Epithelial cell of proximal tubule (primary cell): ENCODE measurements around the gene RFPL1. TPM values are rescaled to one million over a fixed set of nuclear protein-coding genes. Genes with fewer than 3 reads are reported as not detected.
A peak's percentile ranks its signal among the peaks of the same experiment; 100 is the strongest.

Source experiments
- DNase-seq: peaks from one replicate; pipeline ENCODE4 v3.0.0-alpha.2; 2011; ENCODE audit warnings: low read depth
- H3K4me3 ChIP-seq: 2 replicates; pipeline ENCODE4 v1.5.1; 2011; ENCODE audit warnings: low read depth, mild to moderate bottlenecking, low read length
- CTCF ChIP-seq: conservative IDR thresholded peaks from 2 replicates; pipeline ENCODE4 v1.5.1; 2012; ENCODE audit warnings: low read depth, mild to moderate bottlenecking, low read length
- total RNA-seq: library from RNA; depleted of rRNA; stranded (reverse); fragments of >200 nt; gene quantifications from 2 replicates; pipeline ENCODE4 v1.2.3, GENCODE V29; 2015

RFPL1 gene
- total RNA-seq, 1 donor from 2014 or later: not detected

DNA sequence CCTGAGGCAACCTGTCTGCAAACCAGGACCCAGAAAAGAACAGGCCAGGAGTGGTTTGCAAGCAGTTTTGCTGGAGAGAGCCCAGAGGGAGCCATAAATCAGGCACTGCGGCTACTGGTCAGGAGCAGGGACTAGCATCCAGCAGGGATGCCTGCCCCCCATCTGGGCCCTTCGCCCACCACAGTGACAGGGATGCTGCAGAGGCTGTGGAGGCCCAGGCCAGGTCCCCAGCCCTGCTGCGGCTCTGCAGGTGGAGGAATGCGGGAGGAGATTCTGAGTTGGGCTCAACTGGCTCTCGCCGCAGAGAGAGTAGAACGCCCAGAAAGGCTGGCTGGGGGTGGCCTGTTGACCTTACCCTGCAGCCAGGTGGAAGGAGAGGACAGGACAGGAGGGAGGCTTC is 25.2 kb downstream of the RFPL1 start:
- no peak overlapping the region for H3K4me3 ChIP-seq
- DNase-seq: no peak
- TF ChIP-seq CTCF: no peak

- TF ChIP-seq CTCF: no peak
- H3K4me3 ChIP-seq: no peak overlapping the region
- DNase-seq: no peak
Observed at GRCh38 chr22:29464581-29464980, 26.2 kb downstream of the RFPL1 start.

DNA sequence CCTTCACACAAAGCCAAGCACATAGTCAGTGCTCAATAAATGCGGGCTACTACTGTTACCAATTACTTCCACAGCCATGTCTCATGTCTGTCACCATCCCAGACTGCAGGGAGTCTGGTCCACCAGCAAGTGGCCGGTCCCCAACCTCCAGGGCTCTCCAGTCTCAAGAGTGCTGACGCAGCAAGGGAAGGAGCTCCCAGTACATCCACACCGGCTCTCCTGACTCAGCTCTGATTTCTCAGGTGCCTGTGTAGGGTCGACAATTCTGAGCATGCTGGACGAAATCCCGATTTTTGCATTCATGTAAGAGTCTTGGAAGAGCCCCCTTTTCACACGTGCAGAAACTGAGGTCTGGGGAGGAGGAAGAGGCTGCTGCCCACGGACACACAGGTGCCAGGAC is 31.4 kb downstream of the RFPL1 start:
- peak overlapping the region; percentile 45 for H3K4me3 ChIP-seq
- no peak for DNase-seq
- TF ChIP-seq CTCF: no peak

DNA sequence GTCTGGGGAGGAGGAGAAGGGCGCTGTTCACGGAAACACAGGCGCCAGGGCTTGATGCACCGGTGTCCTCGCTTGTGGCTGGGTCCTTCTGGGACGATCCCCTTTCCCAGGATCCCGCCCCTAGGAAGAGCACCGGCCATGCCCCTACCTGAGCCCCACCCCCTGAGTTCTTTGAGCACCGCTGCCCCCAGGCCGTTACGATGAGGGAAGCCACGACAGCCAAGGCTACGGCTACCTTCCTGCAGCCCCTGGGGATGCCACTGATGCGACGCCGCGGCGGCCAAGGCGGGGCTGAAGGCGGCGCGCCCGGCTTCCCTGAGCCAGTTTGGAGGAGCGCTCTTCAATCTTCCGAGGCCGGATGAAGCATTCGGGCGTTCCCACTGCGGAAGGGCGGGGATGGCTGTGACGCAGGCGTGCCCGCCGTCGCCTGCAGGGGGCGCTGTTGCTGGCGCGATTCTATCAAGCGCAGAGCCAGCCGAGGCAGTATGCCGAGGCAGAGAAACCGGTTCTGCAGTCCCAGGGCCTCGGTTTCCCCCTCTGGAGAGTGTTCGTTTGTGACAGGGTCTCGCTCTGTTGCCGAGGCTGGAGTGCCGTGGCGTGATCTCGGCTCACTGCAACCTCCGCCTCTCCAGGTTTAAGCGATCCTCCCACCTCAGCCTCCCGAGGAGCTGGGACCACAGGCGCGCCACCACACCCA is 31.9 kb downstream of the RFPL1 start:
- H3K4me3 ChIP-seq: peak overlapping the region; percentile 45
- TF ChIP-seq CTCF: peak; percentile 78
- no peak for DNase-seq

DNA sequence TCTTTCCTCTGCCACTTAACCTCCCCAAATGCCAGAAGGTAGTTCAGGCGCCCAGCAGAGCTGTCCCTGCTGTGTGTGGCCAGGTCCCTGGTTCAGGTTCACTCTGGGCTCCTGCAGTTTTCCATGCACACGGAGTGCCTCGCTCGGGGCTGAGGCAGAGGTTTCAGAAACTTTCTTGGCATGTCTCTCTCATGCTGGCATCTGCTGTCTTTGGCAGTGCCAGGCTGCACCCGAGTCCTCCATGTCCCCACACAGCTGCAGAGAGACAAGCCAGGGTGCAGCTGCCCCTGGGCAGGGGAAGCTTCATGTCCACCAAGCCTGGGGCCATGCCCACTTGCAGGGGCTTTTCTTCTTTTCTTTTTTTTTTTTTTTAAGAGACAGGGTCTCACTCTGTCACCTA is 34.6 kb downstream of the RFPL1 start:
- DNase-seq: no peak
- TF ChIP-seq CTCF: no peak

DNA sequence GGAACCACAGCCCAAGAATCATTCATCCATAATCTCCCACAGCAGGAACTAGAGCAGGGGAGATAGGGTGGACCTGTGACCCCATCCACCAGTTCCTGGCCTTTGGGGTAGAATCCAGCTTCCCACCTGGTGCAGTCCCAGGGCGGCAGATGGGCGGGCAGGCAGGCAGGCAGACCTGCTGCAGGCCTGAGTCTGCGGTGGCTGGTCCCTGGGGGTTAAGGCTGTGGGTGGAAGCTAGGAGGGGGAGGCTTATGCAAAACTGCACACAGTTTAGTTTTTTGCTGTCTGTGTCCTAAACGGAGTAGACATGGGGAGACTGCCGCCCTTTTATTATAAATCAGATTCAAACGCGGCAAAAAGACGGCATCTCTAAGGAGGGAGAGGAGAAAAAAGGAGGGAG is 37.2 kb downstream of the RFPL1 start:
- TF ChIP-seq CTCF: no peak
- no peak for DNase-seq
- no peak overlapping the region for H3K4me3 ChIP-seq

More for the DNA sequence above, 34.6 kb downstream of the RFPL1 start:
- H3K4me3 ChIP-seq: no peak overlapping the region

DNA sequence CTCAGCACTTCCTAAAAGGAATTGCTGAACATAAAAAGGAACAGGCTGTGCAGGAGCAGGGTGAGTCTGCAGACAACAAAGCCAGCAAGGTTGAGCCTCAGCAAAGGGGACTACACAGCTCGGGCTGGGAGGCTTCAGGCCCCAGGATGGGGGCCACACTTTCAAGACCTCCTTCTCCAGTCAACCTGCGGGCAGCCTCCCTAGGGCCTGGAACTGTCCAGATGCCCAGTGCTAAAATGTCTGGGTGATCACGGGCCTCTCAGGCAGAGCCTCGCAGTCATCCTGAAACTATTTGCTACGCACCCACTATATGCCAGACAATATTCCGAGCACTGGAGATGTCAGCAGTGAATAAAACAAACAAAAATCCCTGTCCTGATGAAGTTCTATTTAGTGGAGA is 37.7 kb downstream of the RFPL1 start:
- H3K4me3 ChIP-seq: no peak overlapping the region
- no peak for DNase-seq
- TF ChIP-seq CTCF: no peak
